ENCODE results near the gene SMAD6.

- no peak for TF ChIP-seq CTCF (IDR thresholded peaks at IDR 0.05)
- no peak for TF ChIP-seq POLR2A (IDR thresholded peaks at IDR 0.05)
These were observed 41.9 kb downstream of the SMAD6 start for GRCh38 chr15:66743703-66744536.

Data from body of pancreas (tissue), 4 donors.